Smooth muscle cell (in vitro differentiated cells): ENCODE data around the gene SUSD6. TPM values are rescaled to one million over a fixed set of nuclear protein-coding genes. Genes with fewer than 3 reads are reported as not detected.

Experiments
- DNase-seq: peaks from one replicate; lab custom pipeline; 2025; ENCODE audit not compliant: unreplicated experiment; lab: John Stamatoyannopoulos, UW
- H2AFZ ChIP-seq: fragments of 200-600 bp; sonication (generic); 2 replicates; pipeline ENCODE4 v1.6.0; 2016; ENCODE audit warnings: antibody characterized with exemption, low read depth, mild to moderate bottlenecking
- H3F3A ChIP-seq: fragments of 200-600 bp; sonication (generic); 2 replicates; pipeline ENCODE4 v1.6.0; 2017; ENCODE audit warnings: antibody characterized with exemption, low read depth
- H3K27ac ChIP-seq: fragments of 200-600 bp; sonication (generic); 2 replicates; pipeline ENCODE4 v1.5.1; 2016; ENCODE audit warnings: low read depth, mild to moderate bottlenecking
- H3K27me3 ChIP-seq: fragments of 200-600 bp; sonication (generic); 2 replicates; pipeline ENCODE4 v1.6.1; 2016; ENCODE audit warnings: low read depth, mild to moderate bottlenecking
- H3K36me3 ChIP-seq: fragments of 200-600 bp; sonication (generic); 2 replicates; pipeline ENCODE4 v1.5.1; 2016; ENCODE audit warnings: low read depth
- H3K4me1 ChIP-seq: fragments of 200-600 bp; sonication (generic); 2 replicates; pipeline ENCODE4 v1.5.1; 2016; ENCODE audit warnings: low read depth
- H3K4me2 ChIP-seq: fragments of 200-600 bp; sonication (generic); 2 replicates; pipeline ENCODE4 v1.6.0; 2016; ENCODE audit warnings: mild to moderate bottlenecking
- H3K4me3 ChIP-seq: fragments of 200-600 bp; sonication (generic); 2 replicates; pipeline ENCODE4 v1.5.1; 2016; ENCODE audit warnings: mild to moderate bottlenecking
- H3K79me2 ChIP-seq: fragments of 200-600 bp; sonication (generic); 2 replicates; pipeline ENCODE4 v1.6.0; 2016; ENCODE audit warnings: low read depth, mild to moderate bottlenecking
- H3K9ac ChIP-seq: fragments of 200-600 bp; sonication (generic); 2 replicates; pipeline ENCODE4 v1.6.0; 2016; ENCODE audit warnings: low read depth
- H3K9me3 ChIP-seq: fragments of 200-600 bp; sonication (generic); replicated peaks from 2 replicates; pipeline ENCODE4 v1.5.1; 2016; ENCODE audit warnings: low read depth
- H4K20me1 ChIP-seq: fragments of 200-600 bp; sonication (generic); 2 replicates; pipeline ENCODE4 v1.6.0; 2016; ENCODE audit warnings: low read depth
- CTCF ChIP-seq: fragments of 200-600 bp; sonication (generic); IDR thresholded peaks from 2 replicates; pipeline ENCODE4 v1.5.1; 2017; ENCODE audit warnings: borderline replicate concordance, mild to moderate bottlenecking, antibody characterized with exemption; ENCODE audit not compliant: insufficient read depth, poor library complexity, severe bottlenecking
- WGBS: methylation state at CpG from one replicate; pipeline ENCODE4 v1.1.7; 2016; ENCODE audit warnings: low lambda C conversion rate; 5-methylcytosine and 5-hydroxymethylcytosine counted together
- polyA plus RNA-seq: library from polyadenylated mRNA; unstranded; fragments of >200 nt; fragmentation: Nextera tagmentation; extraction: Ambion mirVana; gene quantifications from 2 replicates; pipeline ENCODE4 v1.2.1, GENCODE V29; 2016
- total RNA-seq: library from RNA; depleted of rRNA; stranded (reverse); fragments of >200 nt; gene quantifications from 2 replicates; pipeline ENCODE4 v1.2.3, GENCODE V29; 2014

SUSD6 gene
- total and polyA plus RNA-seq, 2 experiments from 2014 or later: 15.8 to 25.9 TPM

GRCh38 chr14:69692594-69692993, 81.2 kb downstream of the SUSD6 start:
- Histone ChIP-seq H3K27ac (no peak overlapping the region), H3K27me3 (no peaks in the 10 kb centered on the region), H3K36me3 (no peaks in the 10 kb centered on the region), H3K4me2 (no peak overlapping the region), H3K4me1 (peaks cover 48% of the 10 kb centered on the region), H3K79me2 (peaks cover 55% of the 10 kb centered on the region), H3K9me3 (no peaks in the 10 kb centered on the region), H3K9ac (no peak overlapping the region), H2AFZ (no peak overlapping the region), H3K4me3 (no peak overlapping the region), H4K20me1 (peaks cover 99% of the 10 kb centered on the region), H3F3A (peaks cover 4% of the 10 kb centered on the region)
- WGBS: 81% methylated on average over 1 of the region's 1 CpG
- no peak for TF ChIP-seq CTCF
- DNase-seq: no peak

DNA sequence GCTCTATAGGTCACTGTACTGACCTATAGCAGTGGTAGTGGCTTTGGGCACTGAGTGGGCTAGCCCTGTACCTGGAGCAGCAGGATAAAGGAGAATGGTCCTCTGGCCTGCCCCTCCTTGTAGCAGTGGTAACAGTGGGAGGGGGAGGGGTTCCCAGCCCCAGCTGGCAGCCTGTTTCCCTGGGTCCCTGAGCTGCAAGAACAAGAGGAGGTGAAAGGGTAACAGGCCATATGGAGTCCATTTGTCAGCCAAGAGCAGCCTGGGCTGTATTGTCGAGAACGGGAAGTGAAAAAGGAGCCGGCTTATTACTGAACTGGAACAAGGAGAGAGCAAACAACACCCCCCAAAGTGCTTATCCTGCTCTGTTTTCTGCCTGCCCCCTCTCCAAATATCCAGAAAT, 81.7 kb downstream of the SUSD6 start:
- Histone ChIP-seq H3K4me2 (no peak overlapping the region), H3K9ac (no peak overlapping the region), H3K27me3 (no peaks in the 10 kb centered on the region), H3K27ac (no peak overlapping the region), H3K4me1 (peaks cover 42% of the 10 kb centered on the region), H3K9me3 (no peaks in the 10 kb centered on the region), H3F3A (peaks cover 4% of the 10 kb centered on the region), H4K20me1 (peaks cover 99% of the 10 kb centered on the region), H3K36me3 (no peaks in the 10 kb centered on the region), H2AFZ (no peak overlapping the region), H3K4me3 (no peak overlapping the region), H3K79me2 (peaks cover 57% of the 10 kb centered on the region)
- DNase-seq: no peak
- TF ChIP-seq CTCF: no peak
- 86% methylated on average over 3 of the region's 3 CpGs for WGBS

- no peak for DNase-seq
- peaks cover 58% of the 10 kb centered on the region for H3K79me2 ChIP-seq
- H3K4me3 ChIP-seq: no peak overlapping the region
Measured at GRCh38 chr14:69693801-69694729, 82.7 kb downstream of the SUSD6 start.

More at GRCh38 chr14:69693801-69694729, 82.7 kb downstream of the SUSD6 start:
- Histone ChIP-seq H3K4me2 (no peak overlapping the region), H4K20me1 (peaks cover 99% of the 10 kb centered on the region), H3F3A (peaks cover 4% of the 10 kb centered on the region), H3K4me1 (peaks cover 39% of the 10 kb centered on the region), H3K27me3 (no peaks in the 10 kb centered on the region), H3K36me3 (no peaks in the 10 kb centered on the region), H3K9me3 (no peaks in the 10 kb centered on the region), H2AFZ (no peak overlapping the region), H3K9ac (no peak overlapping the region), H3K27ac (no peak overlapping the region)
- WGBS: 82% methylated on average over 4 of the region's 4 CpGs
- no peak for TF ChIP-seq CTCF
